ENCODE data around the gene OCA2. TPM values are rescaled to one million over a fixed set of nuclear protein-coding genes. Genes with fewer than 3 reads are reported as not detected.

OCA2 gene
- total and polyA plus RNA-seq, 2 of the 13 experiments (the other 11 are each of a cell fraction or from before 2014, with no cell fraction given), result 0.02 to 0.05 TPM

GRCh38 chr15:27834684-27835083 is 264.4 kb downstream of the OCA2 start:
- no peak for DNase-seq (ENCODE audit: low spot score)
- Histone ChIP-seq H2AFZ (ENCODE audit: low read length) (no peak overlapping the region), H3K79me2 (ENCODE audit: insufficient read depth, low read length) (no peaks in the 10 kb centered on the region), H4K20me1 (ENCODE audit: insufficient read depth, low read length) (no peaks in the 10 kb centered on the region), H3K36me3 (replicated peaks in 1 of 2; ENCODE audit: control insufficient read depth in 1 of 2, insufficient read depth in 2 of 2, low read length in 2 of 2) (no peaks in the 10 kb centered on the region), H3K4me2 (ENCODE audit: low read depth, low read length) (no peak overlapping the region), H3K27me3 (ENCODE audit: control insufficient read depth in 1 of 2, insufficient read depth in 2 of 2, low read length in 2 of 2) (peaks cover 0 to 15% of the 10 kb centered on the region in 2 experiments; a peak in 3 of 5 replicates), H3K9ac (ENCODE audit: insufficient read depth, low read depth, low read length) (no peak overlapping the region), H3K27ac (ENCODE audit: extremely low read length, insufficient read depth, low read length) (no peak overlapping the region), H3K4me3 (replicated peaks in 1 of 3; ENCODE audit: insufficient read depth in 1 of 3, low read depth in 2 of 3, low read length in 3 of 3) (no peak overlapping the region), H3K4me1 (ENCODE audit: insufficient read depth, low read length) (no peaks in the 10 kb centered on the region), H3K9me3 (ENCODE audit: low read length) (no peaks in the 10 kb centered on the region)
- WGBS (ENCODE audit: low lambda C conversion rate), result 7% methylated on average over 3 of the region's 10 CpGs
- CTCF ChIA-PET (ENCODE audit: low intra/inter-chr PET ratio, low total read pairs), result no interaction called here
- no TSS peak for BruUV-seq (replicated peaks)
- intact Hi-C loops (cut with micrococcal nuclease; ENCODE audit: unreplicated experiment) (no loop called here), in situ Hi-C loops (cut with HindIII; ENCODE audit: extremely low pct_ligation_motif_present, low pct_unique_long_range_greater_than_20kb) (no loop called here)
- ATAC-seq, result no peak
- TF ChIP-seq ZNF563 (CRISPR knock-in tag; IDR thresholded peaks at IDR 0.05) (no peak), USF2 (IDR thresholded peaks at IDR 0.05; ENCODE audit: low read depth, low read length) (no peak), USF2 (CRISPR knock-in tag; IDR thresholded peaks at IDR 0.05; ENCODE audit: borderline replicate concordance) (no peak), HMG20B (CRISPR knock-in tag; conservative IDR thresholded peaks at IDR 0.05) (no peak), ZBTB20 (CRISPR knock-in tag; IDR thresholded peaks at IDR 0.05; ENCODE audit: borderline replicate concordance, low read depth) (no peak), RBM39 (IDR thresholded peaks at IDR 0.05; ENCODE audit: low read depth, low read length, poor library complexity, severe bottlenecking) (no peak), MEF2D (CRISPR knock-in tag; IDR thresholded peaks at IDR 0.05) (no peak), CCAR2 (optimal IDR thresholded peaks at IDR 0.05; ENCODE audit: low read depth, low read length) (no peak)
- POLR2A ChIA-PET, result no interaction called here
- no peak for FAIRE-seq

Measured in HepG2 (cell line).